Lower leg skin (tissue), 4 donors: ENCODE measurements around the gene MEGF6. TPM values are rescaled to one million over a fixed set of nuclear protein-coding genes. Genes with fewer than 3 reads are reported as not detected.

Experiments
- DNase-seq, 2 donors: peaks; one replicate each; pipeline ENCODE4 v3.0.0-alpha.2; 2019; ENCODE audit warnings: low spot score in 2 of 2
- H3K4me3 ChIP-seq: fragments of 200-600 bp; sonication (generic); 2 replicates; pipeline ENCODE4 v1.5.1; 2017; ENCODE audit warnings: mild to moderate bottlenecking, low read depth; ENCODE audit not compliant: poor library complexity, severe bottlenecking
- POLR2A ChIP-seq, 2 donors: fragments of 450-650 bp; IDR thresholded peaks; one replicate each; pipeline ENCODE4 v1.6.1; 2016 to 2017; ENCODE audit warnings: antibody characterized with exemption in 2 of 2, mild to moderate bottlenecking in 1 of 2, moderate library complexity in 1 of 2
- WGBS, 2 donors: methylation state at CpG; one replicate each; pipeline ENCODE4 v1.1.5; 2018; 5-methylcytosine and 5-hydroxymethylcytosine counted together
- intact Hi-C: fragments of 100-400 bp; cut with DNase I; formaldehyde crosslinking; loops from one replicate; pipeline ENCODE4 v1.15.0; 2023; ENCODE audit warnings: low total_unique reads
- total RNA-seq, 4 donors: library from RNA; depleted of rRNA; stranded (reverse); fragments of >200 nt; gene quantifications; one replicate each; pipeline ENCODE4 v1.1.0, GENCODE V29; 2016
- TF ChIP-seq, protein P1 (sequence below), 3 donors: fragments of 450-650 bp; IDR thresholded peaks; one replicate each; pipeline ENCODE4 v1.5.1; 2016; ENCODE audit warnings: antibody characterized with exemption in 3 of 3, mild to moderate bottlenecking in 3 of 3, moderate library complexity in 2 of 3

The MEGF6 gene
- total RNA-seq, 4 donors from 2014 or later, result 81.1 to 147 (median 86.1) TPM

DNA sequence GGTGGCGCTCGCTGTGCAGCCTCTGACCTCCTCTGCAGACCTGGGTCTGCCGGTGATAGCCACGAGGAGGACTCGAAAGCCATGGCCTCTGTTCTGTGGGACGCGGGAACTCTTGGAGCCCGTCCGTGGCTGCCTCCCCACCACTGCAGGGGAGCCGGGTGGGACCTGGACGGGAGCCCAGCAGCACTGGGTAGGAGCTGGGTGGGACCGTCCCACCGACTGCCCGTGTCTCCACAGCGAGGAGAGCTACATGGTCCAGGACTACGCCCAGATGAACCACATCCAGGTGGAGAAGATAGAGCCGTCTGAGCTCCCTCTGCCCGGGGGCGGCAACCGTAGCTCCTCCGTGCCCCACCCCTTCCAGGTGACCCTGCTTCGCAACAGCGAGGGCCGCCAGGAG, 133.1 kb downstream of the MEGF6 start:
- intact Hi-C loops, result no loop called here
- WGBS, 2 donors, result 58 to 63% methylated on average over 13 to 16 of the region's 24 CpGs

DNA sequence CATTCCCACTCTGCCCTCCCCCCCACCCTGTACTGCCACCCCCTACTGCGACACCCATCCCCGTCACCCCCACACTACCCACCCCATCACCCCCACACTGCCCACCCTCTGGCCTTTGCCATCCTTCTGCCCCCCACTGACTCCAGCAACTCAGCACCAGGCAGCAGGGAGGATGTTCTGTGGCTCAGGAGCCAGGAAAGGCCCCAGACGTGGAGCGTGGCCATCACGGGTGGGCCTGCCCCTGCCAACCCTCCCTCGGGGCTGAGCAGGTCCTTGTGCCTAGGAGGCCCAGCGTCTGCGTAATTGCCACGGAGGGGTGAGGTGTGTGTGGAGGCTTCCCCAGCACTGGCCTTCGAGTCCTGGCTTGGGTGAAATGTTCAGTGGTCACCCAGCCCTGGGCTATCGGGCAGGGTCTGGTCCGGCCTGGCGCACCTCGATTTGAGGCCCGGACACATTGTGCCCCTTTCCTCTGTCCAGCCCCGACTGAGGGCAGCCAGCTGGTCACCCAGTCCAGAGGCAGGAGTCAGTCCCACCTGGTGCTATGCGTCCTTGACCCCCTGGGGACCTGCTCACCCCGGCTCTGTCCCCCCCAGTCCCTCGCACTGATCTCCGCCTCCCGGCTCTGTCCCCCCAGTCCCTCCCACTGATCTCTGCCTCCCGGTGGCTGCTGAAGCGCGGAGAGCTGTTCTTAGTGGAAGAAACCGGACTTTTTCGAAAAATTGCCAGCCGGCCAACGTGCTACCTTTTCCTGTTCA, 133.9 kb downstream of the MEGF6 start:
- no peak for DNase-seq
- 65 to 69% methylated on average over 18 to 26 of the region's 28 CpGs for WGBS, 2 donors
- no peak overlapping the region for H3K4me3 ChIP-seq
- intact Hi-C loops, result no loop called here
- no peak for TF ChIP-seq POLR2A (IDR thresholded peaks at IDR 0.05)
- TF ChIP-seq, protein P1, sequence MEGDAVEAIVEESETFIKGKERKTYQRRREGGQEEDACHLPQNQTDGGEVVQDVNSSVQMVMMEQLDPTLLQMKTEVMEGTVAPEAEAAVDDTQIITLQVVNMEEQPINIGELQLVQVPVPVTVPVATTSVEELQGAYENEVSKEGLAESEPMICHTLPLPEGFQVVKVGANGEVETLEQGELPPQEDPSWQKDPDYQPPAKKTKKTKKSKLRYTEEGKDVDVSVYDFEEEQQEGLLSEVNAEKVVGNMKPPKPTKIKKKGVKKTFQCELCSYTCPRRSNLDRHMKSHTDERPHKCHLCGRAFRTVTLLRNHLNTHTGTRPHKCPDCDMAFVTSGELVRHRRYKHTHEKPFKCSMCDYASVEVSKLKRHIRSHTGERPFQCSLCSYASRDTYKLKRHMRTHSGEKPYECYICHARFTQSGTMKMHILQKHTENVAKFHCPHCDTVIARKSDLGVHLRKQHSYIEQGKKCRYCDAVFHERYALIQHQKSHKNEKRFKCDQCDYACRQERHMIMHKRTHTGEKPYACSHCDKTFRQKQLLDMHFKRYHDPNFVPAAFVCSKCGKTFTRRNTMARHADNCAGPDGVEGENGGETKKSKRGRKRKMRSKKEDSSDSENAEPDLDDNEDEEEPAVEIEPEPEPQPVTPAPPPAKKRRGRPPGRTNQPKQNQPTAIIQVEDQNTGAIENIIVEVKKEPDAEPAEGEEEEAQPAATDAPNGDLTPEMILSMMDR (IDR thresholded peaks at IDR 0.05), result no peak

More for the DNA sequence above, 133.1 kb downstream of the MEGF6 start:
- no peak for TF ChIP-seq POLR2A (IDR thresholded peaks at IDR 0.05)
- TF ChIP-seq, protein P1 (IDR thresholded peaks at IDR 0.05), result no peak
- H3K4me3 ChIP-seq, result no peak overlapping the region
- DNase-seq, result no peak

DNA sequence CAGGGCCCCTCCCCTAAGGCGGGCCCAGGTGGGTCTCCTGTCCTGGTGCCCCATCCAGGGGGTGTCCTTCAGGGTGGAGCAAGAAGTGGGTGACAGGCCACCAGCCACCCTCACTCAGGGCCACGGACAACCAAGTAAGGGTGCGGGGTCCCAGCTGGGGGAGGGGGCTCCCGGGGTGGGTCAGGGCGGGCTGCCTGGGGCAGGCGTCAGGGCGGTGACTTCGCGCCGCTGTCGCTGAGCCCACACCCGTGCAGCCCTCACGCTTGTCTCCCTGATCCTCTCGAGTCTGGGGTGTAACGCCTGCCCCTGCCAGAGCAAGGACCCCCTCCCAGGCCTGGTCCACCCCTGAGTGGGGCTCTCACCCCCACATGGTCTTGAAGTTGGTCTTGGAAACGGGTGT, 134.6 kb downstream of the MEGF6 start:
- intact Hi-C loops, result no loop called here
- TF ChIP-seq POLR2A (IDR thresholded peaks at IDR 0.05), result no peak
- TF ChIP-seq, protein P1 (IDR thresholded peaks at IDR 0.05), result no peak
- no peak for DNase-seq
- 89 to 93% methylated on average over 11 to 14 of the region's 16 CpGs for WGBS, 2 donors
- H3K4me3 ChIP-seq, result no peak overlapping the region

DNA sequence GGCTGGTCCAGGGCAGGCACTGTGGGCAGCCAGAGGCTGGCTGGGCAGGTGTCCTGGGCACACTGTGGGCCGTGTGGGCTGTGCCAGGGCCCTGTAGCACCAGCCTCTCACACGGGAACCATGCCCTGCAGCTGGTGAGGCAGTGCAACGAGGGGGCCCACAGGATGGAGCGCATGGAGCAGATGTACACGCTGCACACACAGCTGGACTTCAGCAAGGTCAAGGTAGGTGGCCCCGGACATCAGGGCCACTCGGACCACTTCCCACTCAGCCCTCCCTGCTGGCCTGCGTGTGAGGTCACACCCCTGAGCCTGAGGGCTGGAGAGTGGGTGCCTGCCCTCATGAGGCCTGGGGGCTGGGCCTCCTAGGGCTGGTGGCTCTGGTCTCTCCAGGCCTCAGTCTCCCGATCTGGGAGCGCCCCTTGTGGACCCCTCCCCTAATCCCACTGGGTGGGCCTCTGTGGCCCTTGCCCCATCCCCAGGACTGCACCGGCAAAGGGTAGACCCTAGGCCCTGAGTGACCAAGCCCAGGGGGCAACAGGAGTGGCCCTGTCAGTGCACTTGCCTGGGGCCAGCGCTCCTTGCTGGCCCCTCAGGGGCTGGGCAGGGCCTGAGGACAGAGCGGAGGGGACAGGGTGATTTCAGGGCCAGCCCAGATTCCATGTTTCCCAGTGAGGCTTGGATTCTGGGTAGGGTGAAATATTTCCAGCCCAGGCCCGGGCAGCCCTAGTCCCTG, 135.3 kb downstream of the MEGF6 start:
- 77 to 79% methylated on average over 11 to 13 of the region's 14 CpGs for WGBS, 2 donors
- TF ChIP-seq, protein P1 (IDR thresholded peaks at IDR 0.05), result no peak
- TF ChIP-seq POLR2A (IDR thresholded peaks at IDR 0.05), result no peak
- intact Hi-C loops, result no loop called here
- no peak overlapping the region for H3K4me3 ChIP-seq
- no peak for DNase-seq

DNA sequence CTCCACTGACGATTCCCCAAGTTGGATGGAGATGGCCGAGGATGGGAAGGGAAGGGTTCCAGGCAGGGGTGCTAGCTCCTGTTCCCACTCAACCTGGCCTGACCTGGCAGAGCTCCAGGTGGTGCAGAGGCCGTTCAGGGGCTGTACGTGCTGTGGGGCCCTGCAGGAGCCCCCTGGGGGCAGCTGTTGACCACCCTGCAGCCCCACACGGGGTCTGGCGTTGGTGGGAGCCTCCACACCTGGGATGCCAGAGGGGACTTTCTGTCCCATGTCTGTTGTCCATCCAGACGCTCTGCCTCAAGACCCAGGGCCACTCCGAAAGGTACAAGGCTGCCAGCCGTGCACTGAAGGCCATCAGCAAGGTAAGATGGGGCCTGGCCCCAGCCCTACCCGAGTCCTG, 136.9 kb downstream of the MEGF6 start:
- intact Hi-C loops, result no loop called here
- WGBS, 2 donors, result 49 to 50% methylated on average over 4 to 7 of the region's 10 CpGs
- TF ChIP-seq POLR2A (IDR thresholded peaks at IDR 0.05), result no peak
- TF ChIP-seq, protein P1 (IDR thresholded peaks at IDR 0.05), result no peak
- DNase-seq, result no peak
- no peak overlapping the region for H3K4me3 ChIP-seq
